Thoracic aorta (tissue), 2 donors: ENCODE measurements around the gene FGFR2. TPM values are rescaled to one million over a fixed set of nuclear protein-coding genes. Genes with fewer than 3 reads are reported as not detected.

Experiments
- ATAC-seq: fragments of 150-250 bp; one replicate; pipeline ENCODE4 v1.8.0; 2017; ENCODE audit warnings: low read depth; ENCODE audit not compliant: insufficient number of reproducible peaks, low FRiP score
- DNase-seq: peaks from one replicate; pipeline ENCODE4 v3.0.0-alpha.2; 2020; ENCODE audit warnings: low spot score
- H3K27ac ChIP-seq, 2 donors: fragments of 200-600 bp; sonication (generic); 1 replicate in 1 of 2; 2 replicates in 1 of 2; pipeline ENCODE4 v1.5.1; 2016; ENCODE audit warnings: mild to moderate bottlenecking in 2 of 2, moderate library complexity in 2 of 2
- H3K27me3 ChIP-seq: fragments of 200-600 bp; sonication (generic); replicated peaks from 2 replicates; pipeline ENCODE4 v1.6.0; 2016; ENCODE audit warnings: mild to moderate bottlenecking; ENCODE audit not compliant: insufficient read depth
- H3K36me3 ChIP-seq: fragments of 200-600 bp; sonication (generic); one replicate; pipeline ENCODE4 v1.5.1; 2016
- H3K4me1 ChIP-seq, 2 donors: fragments of 200-600 bp; sonication (generic); 1 replicate in 1 of 2; 2 replicates in 1 of 2; pipeline versions ENCODE4 v1.5.1 to v1.6.0; 2016; ENCODE audit warnings: low read depth in 2 of 2, mild to moderate bottlenecking in 1 of 2; ENCODE audit not compliant: control insufficient read depth in 1 of 2
- H3K4me3 ChIP-seq: fragments of 200-600 bp; sonication (generic); 2 replicates; pipeline ENCODE4 v1.5.1; 2016; ENCODE audit warnings: mild to moderate bottlenecking
- H3K9me3 ChIP-seq: fragments of 200-600 bp; sonication (generic); 2 replicates; pipeline ENCODE4 v1.5.1; 2016
- CTCF ChIP-seq: fragments of 200-600 bp; sonication (generic); IDR thresholded peaks from one replicate; pipeline ENCODE4 v1.5.1; 2019; ENCODE audit warnings: antibody characterized with exemption
- total RNA-seq, 2 donors: library from RNA; depleted of rRNA; stranded (reverse); fragments of >200 nt; gene quantifications; one replicate each; pipeline versions ENCODE4 v1.1.0 to v1.2.3, GENCODE V29; 2016

Gene FGFR2
- total RNA-seq, 2 donors from 2014 or later: 7.2 to 16.2 TPM

- ATAC-seq: no peak
- Histone ChIP-seq H3K36me3 (no peaks in the 10 kb centered on the region), H3K9me3 (no peaks in the 10 kb centered on the region), H3K4me1 (peaks cover 0 to 8% of the 10 kb centered on the region in 2 donors), H3K27ac (no peak overlapping the region), H3K27me3 (no peaks in the 10 kb centered on the region), H3K4me3 (no peak overlapping the region)
- no peak for DNase-seq
- no peak for TF ChIP-seq CTCF
These were observed 56.7 kb downstream of the FGFR2 start for GRCh38 chr10:121541450-121542120.

- Histone ChIP-seq H3K36me3 (no peaks in the 10 kb centered on the region), H3K27ac (no peak overlapping the region), H3K4me3 (no peak overlapping the region), H3K27me3 (no peaks in the 10 kb centered on the region), H3K9me3 (no peaks in the 10 kb centered on the region), H3K4me1 (peaks cover 0 to 8% of the 10 kb centered on the region in 2 donors)
- ATAC-seq: no peak
- DNase-seq: no peak
- TF ChIP-seq CTCF: no peak
These were observed 57.4 kb downstream of the FGFR2 start for GRCh38 chr10:121540732-121541395.

- no peak for TF ChIP-seq CTCF
- Histone ChIP-seq H3K27ac (no peak overlapping the region), H3K27me3 (no peaks in the 10 kb centered on the region), H3K9me3 (no peaks in the 10 kb centered on the region), H3K4me3 (no peak overlapping the region), H3K4me1 (peaks cover 0 to 8% of the 10 kb centered on the region in 2 donors), H3K36me3 (no peaks in the 10 kb centered on the region)
- DNase-seq (no peak), ATAC-seq (no peak)
These were observed 58.5 kb downstream of the FGFR2 start for GRCh38 chr10:121539786-121540185.

- H3K9me3 ChIP-seq: no peaks in the 10 kb centered on the region
- H3K27me3 ChIP-seq: no peaks in the 10 kb centered on the region
- no peak overlapping the region for H3K4me3 ChIP-seq
- H3K36me3 ChIP-seq: no peaks in the 10 kb centered on the region
- DNase-seq (no peak), ATAC-seq (no peak)
- H3K27ac ChIP-seq: no peak overlapping the region
- no peaks in the 10 kb centered on the region for H3K4me1 ChIP-seq
- no peak for TF ChIP-seq CTCF
These were observed 61.8 kb downstream of the FGFR2 start for GRCh38 chr10:121536310-121536913.

GRCh38 chr10:121535381-121535780 is 62.9 kb downstream of the FGFR2 start:
- TF ChIP-seq CTCF: no peak
- Histone ChIP-seq H3K9me3 (no peaks in the 10 kb centered on the region), H3K4me3 (no peak overlapping the region), H3K4me1 (no peaks in the 10 kb centered on the region), H3K36me3 (no peaks in the 10 kb centered on the region), H3K27me3 (no peaks in the 10 kb centered on the region), H3K27ac (no peak overlapping the region)
- no peak for DNase-seq
- ATAC-seq: no peak
